Muscle of leg (tissue), 11 donors: Measurements from ENCODE around the gene SHROOM3. TPM values are rescaled to one million over a fixed set of nuclear protein-coding genes. Genes with fewer than 3 reads are reported as not detected.

Experiments
- DNase-seq: peaks from one replicate; pipeline ENCODE4 v3.0.0; 2013
- H3K27ac ChIP-seq: one replicate; pipeline ENCODE4 v1.5.1; 2013; ENCODE audit warnings: mild to moderate bottlenecking, low read length, control low read depth
- H3K27me3 ChIP-seq: one replicate; pipeline ENCODE4 v1.6.1; 2013; ENCODE audit warnings: low read length; ENCODE audit not compliant: control insufficient read depth, insufficient read depth
- H3K36me3 ChIP-seq: one replicate; pipeline ENCODE4 v1.6.1; 2013; ENCODE audit warnings: low read length; ENCODE audit not compliant: control insufficient read depth, insufficient read depth
- H3K4me1 ChIP-seq: one replicate; pipeline ENCODE4 v1.6.1; 2013; ENCODE audit warnings: low read length; ENCODE audit not compliant: control insufficient read depth, insufficient read depth
- H3K4me3 ChIP-seq: one replicate; pipeline ENCODE4 v1.5.1; 2013; ENCODE audit warnings: low read length, control low read depth
- H3K9me3 ChIP-seq: replicated peaks from 2 replicates; pipeline ENCODE4 v1.6.1; 2013; ENCODE audit warnings: low read depth, low read length; ENCODE audit not compliant: control insufficient read depth
- WGBS: methylation state at CpG from one replicate; pipeline ENCODE4 v1.1.5; 2013; ENCODE audit warnings: missing lambda C conversion rate; ENCODE audit not compliant: insufficient coverage; 5-methylcytosine and 5-hydroxymethylcytosine counted together
- polyA plus RNA-seq, 8 donors: library from polyadenylated mRNA; unstranded; fragments of 120-200 nt; gene quantifications; one replicate each; pipeline versions ENCODE4 v1.2.1 to v1.2.3, GENCODE V29; 2013; ENCODE audit warnings: inconsistent platforms in 1 of 8, low replicate concordance in 1 of 8; ENCODE audit not compliant: insufficient read length in 8 of 8, insufficient read depth in 1 of 8
- total RNA-seq: library from RNA; stranded (reverse); fragments of 120-200 nt; gene quantifications from one replicate; pipeline ENCODE4 v1.2.4, GENCODE V29; 2013

SHROOM3 gene
- total and polyA plus RNA-seq, 9 donors = 21.0 to 57.5 (median 29.0) TPM

DNA sequence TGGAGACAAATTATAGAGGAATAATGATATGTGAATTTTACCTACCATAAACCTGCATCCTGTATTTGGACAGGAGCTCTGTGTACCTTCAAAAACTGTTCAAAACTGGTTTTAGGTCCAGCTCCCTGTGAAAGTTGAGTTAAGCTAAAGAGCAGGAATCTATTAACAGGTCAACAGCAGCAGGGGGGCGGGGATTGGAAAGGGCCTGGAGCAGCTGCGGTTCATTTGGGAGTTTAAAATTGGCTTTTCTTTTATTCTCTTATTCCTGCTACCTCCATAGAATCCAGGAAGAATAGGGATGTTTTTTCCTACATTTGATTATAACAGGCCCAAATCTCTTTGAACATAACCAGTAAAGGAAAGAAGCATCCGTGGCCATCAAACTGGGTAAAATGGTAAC, 23.8 kb downstream of the SHROOM3 start:
- H3K27ac ChIP-seq = peak overlapping the region; percentile 90

DNA sequence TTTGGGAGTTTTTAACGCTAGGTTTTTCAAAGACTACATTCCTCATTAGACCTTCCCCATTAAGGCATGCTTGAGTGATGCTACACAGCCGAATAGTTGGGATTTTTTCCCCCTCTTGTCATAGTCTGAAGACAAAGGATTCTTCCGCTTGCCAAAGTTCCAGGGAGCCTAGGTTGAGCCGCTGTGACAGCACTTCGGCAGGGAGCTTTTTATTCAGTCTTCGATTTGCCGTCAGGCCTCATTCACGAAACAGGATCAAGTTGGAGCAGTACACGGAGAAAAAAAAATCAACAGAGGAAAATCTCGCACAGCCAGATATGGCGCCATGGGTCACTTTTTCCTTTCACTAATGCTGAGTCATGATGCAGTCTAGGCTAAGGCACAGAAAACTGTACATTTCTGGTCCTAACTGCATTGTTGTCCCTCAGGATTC, 24.3 kb downstream of the SHROOM3 start:
- 30% methylated on average over 10 of the region's 11 CpGs for WGBS
- H3K4me1 ChIP-seq = peaks cover 6% of the 10 kb centered on the region
- DNase-seq = peak; percentile 88
- H3K27ac ChIP-seq = peak overlapping the region; percentile 90
- no peaks in the 10 kb centered on the region for H3K27me3 ChIP-seq
- no peaks in the 10 kb centered on the region for H3K36me3 ChIP-seq
- peaks cover 9% of the 10 kb centered on the region for H3K9me3 ChIP-seq
- no peak overlapping the region for H3K4me3 ChIP-seq

More for the DNA sequence above, 23.8 kb downstream of the SHROOM3 start:
- Histone ChIP-seq H3K9me3 (peaks cover 7% of the 10 kb centered on the region), H3K36me3 (no peaks in the 10 kb centered on the region), H3K4me3 (no peak overlapping the region), H3K4me1 (peaks cover 6% of the 10 kb centered on the region), H3K27me3 (no peaks in the 10 kb centered on the region)
- DNase-seq = peak; percentile 82
- no CpG with 5 or more reads among the region's 3 CpGs for WGBS

DNA sequence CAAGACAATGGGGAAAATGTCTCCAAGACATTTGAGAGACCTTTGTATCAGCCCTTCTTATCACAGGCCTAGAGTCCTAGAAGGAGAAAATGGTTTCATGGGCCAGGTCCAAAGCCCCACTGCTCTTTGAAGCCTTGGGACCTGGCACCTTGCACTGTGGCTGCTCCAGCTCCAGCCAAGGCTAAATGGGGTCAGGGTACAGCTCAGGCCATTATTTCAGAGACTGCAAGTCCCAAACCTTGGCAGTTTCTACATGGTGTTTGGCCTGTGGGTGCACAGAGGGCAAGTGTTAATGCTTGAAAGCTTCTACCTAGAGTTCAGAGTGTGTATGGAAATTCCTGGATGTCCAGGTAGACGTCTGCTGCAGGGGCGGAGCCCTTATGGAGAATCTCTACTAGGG, 28.5 kb downstream of the SHROOM3 start:
- no peak overlapping the region for H3K27ac ChIP-seq
- peaks cover 9% of the 10 kb centered on the region for H3K9me3 ChIP-seq
- no peak for DNase-seq
- no peaks in the 10 kb centered on the region for H3K27me3 ChIP-seq
- no peak overlapping the region for H3K4me3 ChIP-seq
- peaks cover 6% of the 10 kb centered on the region for H3K4me1 ChIP-seq
- 88% methylated on average over 2 of the region's 2 CpGs for WGBS
- H3K36me3 ChIP-seq = no peaks in the 10 kb centered on the region

DNA sequence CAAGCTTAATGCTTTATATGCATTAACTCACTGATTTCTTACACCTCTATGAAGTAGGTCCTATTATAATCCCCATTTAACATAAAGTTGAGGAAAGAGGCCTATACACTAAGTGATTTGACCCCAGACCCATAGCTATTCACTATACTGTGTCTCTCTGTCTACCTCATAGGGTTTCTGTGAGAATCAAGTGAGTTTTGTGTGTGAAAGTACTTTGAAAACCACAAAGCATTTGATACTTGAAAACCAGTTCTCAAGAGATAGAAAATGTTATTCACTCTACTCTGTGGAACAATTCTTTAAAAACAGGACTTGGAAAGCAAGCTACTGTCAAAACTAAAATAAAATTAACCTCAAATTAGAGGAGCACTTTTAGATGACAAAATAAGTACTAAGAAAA, 35.0 kb downstream of the SHROOM3 start:
- H3K4me1 ChIP-seq = no peaks in the 10 kb centered on the region
- H3K9me3 ChIP-seq = no peaks in the 10 kb centered on the region
- no peaks in the 10 kb centered on the region for H3K36me3 ChIP-seq
- no peaks in the 10 kb centered on the region for H3K27me3 ChIP-seq
- H3K4me3 ChIP-seq = no peak overlapping the region
- no peak overlapping the region for H3K27ac ChIP-seq
- DNase-seq = no peak

DNA sequence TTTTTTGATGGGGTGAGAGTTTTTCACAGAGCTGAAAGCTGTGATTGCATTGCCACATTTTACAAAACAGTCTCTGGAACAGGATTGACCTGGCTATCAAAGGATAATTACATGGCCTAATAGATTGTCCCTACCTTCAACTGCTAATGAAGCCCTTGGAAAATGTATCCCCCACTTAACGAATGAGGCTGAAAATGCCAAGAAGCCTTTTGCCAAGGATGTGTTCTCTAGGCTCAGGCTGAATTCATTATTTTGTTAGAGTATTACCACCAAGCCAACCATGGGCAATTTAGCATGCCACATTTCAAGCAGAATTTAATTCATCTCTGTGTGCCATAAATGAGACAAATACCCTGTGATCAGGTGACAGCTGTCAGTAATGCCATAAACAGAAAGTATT, 35.5 kb downstream of the SHROOM3 start:
- H3K4me1 ChIP-seq = no peaks in the 10 kb centered on the region
- no peak for DNase-seq
- no peak overlapping the region for H3K4me3 ChIP-seq
- H3K36me3 ChIP-seq = no peaks in the 10 kb centered on the region
- H3K9me3 ChIP-seq = no peaks in the 10 kb centered on the region
- no CpG with 5 or more reads among the region's 1 CpG for WGBS
- H3K27me3 ChIP-seq = no peaks in the 10 kb centered on the region
- H3K27ac ChIP-seq = no peak overlapping the region

DNA sequence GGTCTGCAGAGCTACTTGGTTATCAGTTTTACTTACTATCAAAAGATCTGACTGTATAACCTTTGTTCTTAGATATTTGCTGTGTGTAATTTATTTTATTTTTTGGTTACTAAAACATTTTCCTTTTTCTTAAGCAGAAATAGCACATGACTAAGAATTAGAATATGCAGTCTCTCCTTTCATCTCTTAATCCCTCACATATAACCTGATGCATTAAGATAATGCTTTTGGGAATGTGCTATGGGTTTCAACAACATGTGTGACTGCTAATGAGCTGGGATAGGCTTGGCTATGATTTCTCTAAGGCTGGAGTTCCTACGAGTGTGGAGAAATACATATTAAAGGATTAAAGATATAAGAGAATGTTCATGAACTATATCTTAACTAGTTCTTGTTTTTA, 41.5 kb downstream of the SHROOM3 start:
- WGBS = no CpG with 5 or more reads among the region's 1 CpG
- Histone ChIP-seq H3K27ac (no peak overlapping the region), H3K4me3 (no peak overlapping the region), H3K9me3 (peaks cover 3% of the 10 kb centered on the region), H3K4me1 (no peaks in the 10 kb centered on the region), H3K36me3 (no peaks in the 10 kb centered on the region), H3K27me3 (no peaks in the 10 kb centered on the region)
- no peak for DNase-seq

DNA sequence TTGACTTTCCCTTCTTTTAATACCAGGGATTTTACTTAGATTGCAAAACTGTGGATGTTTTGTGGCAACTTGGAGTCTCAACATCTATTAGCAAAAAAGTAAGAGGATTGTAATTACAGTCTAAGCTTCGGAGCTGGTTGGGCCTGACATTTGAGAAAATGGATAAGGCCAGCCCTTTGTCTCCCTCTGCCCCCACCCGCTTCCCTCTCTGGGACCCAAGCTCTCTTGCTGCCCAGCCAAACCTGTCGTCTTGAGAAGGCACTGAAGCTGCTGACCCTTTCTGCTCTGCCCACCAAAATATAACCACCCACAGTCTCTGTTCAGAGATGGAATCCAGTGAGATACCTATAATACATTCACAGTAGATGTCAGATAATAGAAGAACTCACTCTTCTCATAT, 49.6 kb downstream of the SHROOM3 start:
- Histone ChIP-seq H3K27me3 (no peaks in the 10 kb centered on the region), H3K36me3 (no peaks in the 10 kb centered on the region), H3K27ac (no peak overlapping the region), H3K4me3 (no peak overlapping the region), H3K9me3 (no peaks in the 10 kb centered on the region), H3K4me1 (no peaks in the 10 kb centered on the region)
- no peak for DNase-seq
- no CpG with 5 or more reads among the region's 3 CpGs for WGBS

DNA sequence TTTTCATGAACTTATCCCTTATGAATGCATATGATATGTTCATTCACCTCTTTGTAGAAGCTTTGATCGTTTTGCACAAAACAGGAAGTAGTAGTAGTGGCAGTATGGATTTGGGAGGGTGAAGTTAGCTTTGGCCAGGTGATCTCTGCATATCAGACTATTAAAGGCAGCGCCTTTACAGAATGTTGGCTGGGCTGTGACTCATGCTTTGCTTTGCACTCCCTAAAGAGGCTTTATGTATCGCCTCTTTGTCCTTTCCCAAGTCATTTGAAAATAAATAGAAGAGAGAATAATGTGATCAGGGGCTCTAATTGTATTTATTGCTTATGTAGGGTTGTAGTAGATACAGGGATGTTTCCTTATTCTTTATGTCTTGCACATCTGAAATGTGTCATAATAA, 50.4 kb downstream of the SHROOM3 start:
- H3K36me3 ChIP-seq = no peaks in the 10 kb centered on the region
- H3K4me3 ChIP-seq = no peak overlapping the region
- DNase-seq = no peak
- no CpG with 5 or more reads among the region's 3 CpGs for WGBS
- H3K27me3 ChIP-seq = no peaks in the 10 kb centered on the region
- no peaks in the 10 kb centered on the region for H3K9me3 ChIP-seq
- H3K27ac ChIP-seq = no peak overlapping the region
- H3K4me1 ChIP-seq = no peaks in the 10 kb centered on the region

DNA sequence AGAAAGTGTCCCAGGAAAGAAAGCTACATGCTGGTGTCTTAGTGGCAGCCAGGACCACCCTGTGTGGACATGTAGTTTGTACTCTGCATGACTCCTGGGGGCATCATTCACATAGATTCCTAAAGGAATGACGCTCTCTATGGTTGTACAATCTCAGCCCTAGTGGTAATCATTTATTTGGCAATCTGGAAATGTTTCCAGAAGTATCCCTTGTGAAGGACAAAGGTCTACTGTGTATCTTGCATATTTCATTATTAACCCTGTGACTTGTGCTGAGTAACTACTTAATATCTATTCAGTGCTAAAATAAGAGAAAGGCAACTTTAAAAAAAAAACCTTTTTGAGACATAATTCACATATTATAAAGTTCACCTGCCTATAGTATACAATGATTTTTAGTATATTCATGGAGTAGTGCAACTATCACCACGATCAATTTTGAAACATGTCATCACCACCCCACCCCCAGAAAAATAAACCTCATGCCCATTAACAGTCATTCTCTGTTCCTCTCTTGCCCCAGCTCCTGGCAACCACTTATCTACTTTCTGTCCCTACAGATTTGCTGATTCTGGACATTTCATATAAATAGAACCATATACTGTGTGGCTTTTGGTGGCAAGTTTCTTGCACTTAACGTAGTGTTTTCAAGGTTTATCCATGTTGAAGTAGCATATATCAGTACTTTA, 51.7 kb downstream of the SHROOM3 start:
- no peaks in the 10 kb centered on the region for H3K4me1 ChIP-seq
- no peaks in the 10 kb centered on the region for H3K27me3 ChIP-seq
- H3K36me3 ChIP-seq = no peaks in the 10 kb centered on the region
- no peak for DNase-seq
- no peak overlapping the region for H3K27ac ChIP-seq
- no peak overlapping the region for H3K4me3 ChIP-seq
- H3K9me3 ChIP-seq = no peaks in the 10 kb centered on the region
- no CpG with 5 or more reads among the region's 3 CpGs for WGBS

DNA sequence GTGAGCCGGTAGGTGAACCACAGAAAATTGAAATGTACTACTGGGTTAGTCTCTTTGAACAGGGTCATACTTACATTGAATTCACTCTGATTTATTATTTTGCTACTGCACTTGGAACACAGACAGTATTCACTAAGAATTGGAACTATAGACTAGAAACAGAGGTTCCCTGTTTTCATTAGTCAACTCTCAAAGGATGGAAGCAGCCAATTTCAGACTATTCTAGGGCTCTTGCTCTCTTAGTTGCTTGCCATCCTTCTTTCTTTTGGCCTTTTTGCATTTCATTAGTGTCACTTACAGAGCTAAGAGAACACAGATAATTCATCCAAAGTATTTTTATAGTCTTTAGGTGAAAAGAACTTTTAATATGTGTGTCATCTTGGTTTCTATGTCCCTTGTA, 52.6 kb downstream of the SHROOM3 start:
- no peaks in the 10 kb centered on the region for H3K9me3 ChIP-seq
- no peak overlapping the region for H3K27ac ChIP-seq
- H3K36me3 ChIP-seq = no peaks in the 10 kb centered on the region
- no CpG with 5 or more reads among the region's 1 CpG for WGBS
- DNase-seq = no peak
- H3K4me3 ChIP-seq = no peak overlapping the region
- no peaks in the 10 kb centered on the region for H3K4me1 ChIP-seq
- no peaks in the 10 kb centered on the region for H3K27me3 ChIP-seq

DNA sequence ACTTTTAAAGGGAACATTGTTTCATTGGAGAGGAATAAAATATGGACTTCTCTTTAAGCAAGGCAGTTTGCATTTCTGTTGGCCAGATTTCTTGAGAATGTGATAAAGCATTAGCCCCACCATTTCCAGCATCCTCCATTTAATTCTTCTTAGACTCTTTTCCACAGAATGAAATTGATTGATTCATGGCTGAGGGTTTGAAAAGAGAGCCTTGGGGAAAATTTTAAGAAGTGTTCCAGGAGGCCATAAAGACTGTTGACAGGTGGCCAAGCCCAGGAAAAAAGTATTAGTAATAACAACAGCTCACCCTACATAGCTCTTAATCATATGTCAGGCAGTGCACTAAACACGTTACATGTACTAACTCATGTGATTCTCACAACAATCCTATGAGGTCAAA, 53.4 kb downstream of the SHROOM3 start:
- DNase-seq = no peak
- no peak overlapping the region for H3K4me3 ChIP-seq
- no peaks in the 10 kb centered on the region for H3K9me3 ChIP-seq
- no peaks in the 10 kb centered on the region for H3K36me3 ChIP-seq
- WGBS = no CpG with 5 or more reads among the region's 1 CpG
- no peak overlapping the region for H3K27ac ChIP-seq
- H3K4me1 ChIP-seq = no peaks in the 10 kb centered on the region
- H3K27me3 ChIP-seq = no peaks in the 10 kb centered on the region
